Erythroblast (primary cell): ENCODE results near the gene PSMB10.

Source experiments
- DNase-seq, 2 experiments: peaks; one replicate each; lab custom pipeline; 2025; lab: John Stamatoyannopoulos, UW
- GATA1 ChIP-seq: IDR thresholded peaks from 2 replicates; pipeline ENCODE4 v1.6.1; 2011; ENCODE audit warnings: low read depth, mild to moderate bottlenecking, control low read depth, low read length, moderate library complexity
- POLR2A ChIP-seq: IDR thresholded peaks from 2 replicates; pipeline ENCODE4 v1.6.1; 2011; ENCODE audit warnings: mild to moderate bottlenecking, low read length

Gene PSMB10

GRCh38 chr16:67893743-67894399 lies 42.8 kb downstream of the PSMB10 start:
- no peak for TF ChIP-seq GATA1
- TF ChIP-seq POLR2A = no peak
- peak in 1 of 2 experiments; percentile 50 for DNase-seq

- peak; percentile 97 to 99 for DNase-seq
- TF ChIP-seq POLR2A = peak; percentile 72
- TF ChIP-seq GATA1 = no peak
These were observed 43.5 kb downstream of the PSMB10 start, which contains the start of gene PSKH1 for GRCh38 chr16:67892899-67893742. Gene PSKH1, plus strand, starts transcription at chr16:67893254. Its CDS starts 15,496 bp downstream, at chr16:67908750.

- no peak for DNase-seq
- TF ChIP-seq POLR2A = no peak
- no peak for TF ChIP-seq GATA1
These were observed 44.3 kb downstream of the PSMB10 start for GRCh38 chr16:67892375-67892774.

DNA sequence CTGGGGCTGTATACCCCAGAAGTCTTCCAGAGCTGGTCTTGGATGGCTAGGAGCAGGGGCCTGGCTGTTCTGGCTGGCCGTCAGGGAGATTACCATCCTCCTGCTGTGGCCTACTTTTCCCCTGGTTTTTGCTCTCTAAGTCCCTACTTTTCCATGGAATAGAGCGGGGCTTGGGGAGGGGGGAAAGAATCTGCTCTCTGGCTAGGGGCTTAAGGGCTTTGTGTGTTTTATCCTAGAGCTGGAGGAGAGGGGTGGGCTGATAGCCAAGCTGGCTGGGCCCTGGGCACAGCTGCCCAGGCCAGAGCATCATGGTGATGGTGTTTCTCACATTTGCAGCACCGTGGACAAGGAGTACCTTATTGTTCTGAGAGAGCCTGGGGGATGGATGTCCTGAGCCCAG lies 48.3 kb downstream of the PSMB10 start:
- TF ChIP-seq POLR2A = no peak
- TF ChIP-seq GATA1 = no peak

GRCh38 chr16:67886387-67886786 lies 50.3 kb downstream of the PSMB10 start:
- no peak for TF ChIP-seq POLR2A
- TF ChIP-seq GATA1 = no peak
- DNase-seq = no peak

More for the DNA sequence above, 48.3 kb downstream of the PSMB10 start:
- DNase-seq = no peak

- DNase-seq = no peak
These were observed 50.7 kb downstream of the PSMB10 start for GRCh38 chr16:67885976-67886375.

GRCh38 chr16:67885545-67885944 lies 51.1 kb downstream of the PSMB10 start:
- TF ChIP-seq POLR2A (no peak), GATA1 (no peak)
- DNase-seq = no peak

More at GRCh38 chr16:67885976-67886375, 50.7 kb downstream of the PSMB10 start:
- TF ChIP-seq POLR2A (no peak), GATA1 (no peak)

DNA sequence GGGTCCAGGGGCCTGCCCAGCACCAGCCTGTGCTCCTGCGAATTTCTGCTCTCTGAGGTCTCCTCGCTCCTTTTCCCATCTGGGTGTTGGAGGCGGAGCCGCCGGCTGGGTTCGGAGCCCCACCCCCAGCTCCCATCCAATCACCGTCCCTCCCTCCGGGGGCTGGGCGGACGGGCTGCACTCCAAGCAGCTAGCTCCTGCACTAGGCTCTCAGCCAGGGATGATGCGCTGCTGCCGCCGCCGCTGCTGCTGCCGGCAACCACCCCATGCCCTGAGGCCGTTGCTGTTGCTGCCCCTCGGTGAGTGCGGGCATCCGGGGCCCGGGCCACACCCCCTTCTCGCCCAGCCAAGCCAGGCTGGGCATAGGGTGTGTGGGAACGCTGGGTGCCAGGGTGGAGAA lies 52.0 kb downstream of the PSMB10 start, which contains the start of gene NRN1L:
NRN1L (plus strand) TSS at position 202 of the 400 bp plus-strand sequence; CDS start at position 221, 19 bp downstream.
- TF ChIP-seq GATA1 = no peak
- no peak for TF ChIP-seq POLR2A
- no peak for DNase-seq
